Tibial nerve (tissue), 3 donors: ENCODE results near the gene MRGPRE.

Source experiments
- POLR2A ChIP-seq, 2 donors: fragments of 450-650 bp; IDR thresholded peaks; one replicate each; pipeline ENCODE4 v1.6.1; 2017; ENCODE audit warnings: antibody characterized with exemption in 2 of 2, mild to moderate bottlenecking in 2 of 2, moderate library complexity in 2 of 2
- TF ChIP-seq, protein P1 (sequence below), 5 experiments: fragments of 200-600 bp in 3 of 5; fragments of 450-650 bp in 2 of 5; sonication (generic) in 3 of 5; IDR thresholded peaks; one replicate each; pipeline ENCODE4 v1.5.1; 2016 to 2019; ENCODE audit warnings: antibody characterized with exemption in 5 of 5, mild to moderate bottlenecking in 3 of 5, moderate library complexity in 2 of 5

DNA sequence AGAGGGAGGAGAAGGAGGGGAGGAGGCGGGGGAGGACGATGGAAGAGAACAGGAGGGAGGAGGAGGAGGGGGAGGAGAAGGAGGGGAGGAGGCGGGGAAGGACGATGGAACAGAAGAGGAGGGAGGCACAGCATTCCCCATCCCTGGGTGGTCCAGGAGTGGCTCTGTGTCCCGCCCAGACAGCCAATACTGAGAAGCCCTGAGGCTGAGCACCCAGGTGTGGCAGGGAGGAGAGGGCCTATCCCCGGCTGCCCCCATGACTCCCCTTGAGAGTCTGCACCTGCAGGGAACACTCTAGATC lies 717 bp downstream of the MRGPRE start:
- TF ChIP-seq, protein P1, sequence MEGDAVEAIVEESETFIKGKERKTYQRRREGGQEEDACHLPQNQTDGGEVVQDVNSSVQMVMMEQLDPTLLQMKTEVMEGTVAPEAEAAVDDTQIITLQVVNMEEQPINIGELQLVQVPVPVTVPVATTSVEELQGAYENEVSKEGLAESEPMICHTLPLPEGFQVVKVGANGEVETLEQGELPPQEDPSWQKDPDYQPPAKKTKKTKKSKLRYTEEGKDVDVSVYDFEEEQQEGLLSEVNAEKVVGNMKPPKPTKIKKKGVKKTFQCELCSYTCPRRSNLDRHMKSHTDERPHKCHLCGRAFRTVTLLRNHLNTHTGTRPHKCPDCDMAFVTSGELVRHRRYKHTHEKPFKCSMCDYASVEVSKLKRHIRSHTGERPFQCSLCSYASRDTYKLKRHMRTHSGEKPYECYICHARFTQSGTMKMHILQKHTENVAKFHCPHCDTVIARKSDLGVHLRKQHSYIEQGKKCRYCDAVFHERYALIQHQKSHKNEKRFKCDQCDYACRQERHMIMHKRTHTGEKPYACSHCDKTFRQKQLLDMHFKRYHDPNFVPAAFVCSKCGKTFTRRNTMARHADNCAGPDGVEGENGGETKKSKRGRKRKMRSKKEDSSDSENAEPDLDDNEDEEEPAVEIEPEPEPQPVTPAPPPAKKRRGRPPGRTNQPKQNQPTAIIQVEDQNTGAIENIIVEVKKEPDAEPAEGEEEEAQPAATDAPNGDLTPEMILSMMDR (IDR thresholded peaks at IDR 0.05): no peak
- no peak for TF ChIP-seq POLR2A (IDR thresholded peaks at IDR 0.05)
